ENCODE data around the gene CBLN2. TPM values are rescaled to one million over a fixed set of nuclear protein-coding genes. Genes with fewer than 3 reads are reported as not detected.

The CBLN2 gene
- total RNA-seq (2022): not detected in 2 replicates
- not detected for Bru-seq, nascent RNA
- not detected for BruChase-seq, experiment 1, labeled RNA remaining after a 2-hour chase
- BruChase-seq, experiment 2, labeled RNA remaining after a 6-hour chase: not detected
- long read RNA-seq: 0 reads

- H3K36me3 Mint-ChIP-seq (ENCODE audit: insufficient read depth, unreplicated experiment): no peaks in the 10 kb centered on the region
- H3K4me3 ChIP-seq (ENCODE audit: low read depth, low read length): no peak within 1 kb of the TSS
- H3K27me3 Mint-ChIP-seq (ENCODE audit: insufficient read depth, unreplicated experiment): no peaks in the 10 kb centered on the region
- ChIA-PET POLR2A (no interaction called here), CTCF (no interaction called here)
- no TSS peak for BruUV-seq (replicated peaks)
- no peaks in the 10 kb centered on the region for H3K4me1 Mint-ChIP-seq (ENCODE audit: low read depth, unreplicated experiment)
- DNase-seq: no peak
- H3K4me1 ChIP-seq: no peaks in the 10 kb centered on the region
- no peaks in the 10 kb centered on the region for H3K9me3 Mint-ChIP-seq (ENCODE audit: unreplicated experiment)
- no peaks in the 10 kb centered on the region for H3K36me3 ChIP-seq (ENCODE audit: control insufficient read depth, insufficient read depth, low read length)
- no peaks in the 10 kb centered on the region for H3K27me3 ChIP-seq (replicated peaks; ENCODE audit: control insufficient read depth, insufficient read depth, low read length)
- no peak within 1 kb of the TSS for H3K4me3 Mint-ChIP-seq (ENCODE audit: unreplicated experiment)
- TF ChIP-seq CTCF (IDR thresholded peaks at IDR 0.05; ENCODE audit: insufficient read depth in 1 of 2, low read depth in 1 of 2, low read length in 1 of 2, severe bottlenecking in 1 of 2, unreplicated experiment in 1 of 2): no peak
- H3K27ac Mint-ChIP-seq (ENCODE audit: unreplicated experiment): no peak within 1 kb of the TSS
- H3K9me3 ChIP-seq: no peaks in the 10 kb centered on the region
- intact Hi-C loops (cut with micrococcal nuclease; ENCODE audit: unreplicated experiment): no loop called here
These were observed at the start of gene CBLN2 for GRCh38 chr18:72544092-72544886. TSS of gene CBLN2 (minus strand) at chr18:72544342. CDS start at chr18:72542160, 2,182 bp downstream.

- Mint-ChIP-seq H3K4me1 (ENCODE audit: low read depth, unreplicated experiment) (no peaks in the 10 kb centered on the region), H3K27me3 (ENCODE audit: insufficient read depth, unreplicated experiment) (peaks cover 3% of the 10 kb centered on the region), H3K36me3 (ENCODE audit: insufficient read depth, unreplicated experiment) (no peaks in the 10 kb centered on the region), H3K4me3 (ENCODE audit: unreplicated experiment) (no peak overlapping the region), H3K27ac (ENCODE audit: unreplicated experiment) (no peak overlapping the region), H3K9me3 (ENCODE audit: unreplicated experiment) (no peaks in the 10 kb centered on the region)
- H3K4me1 ChIP-seq: no peaks in the 10 kb centered on the region
- no peak overlapping the region for H3K4me3 ChIP-seq (ENCODE audit: low read depth, low read length)
- TF ChIP-seq CTCF (IDR thresholded peaks at IDR 0.05; ENCODE audit: insufficient read depth in 1 of 2, low read depth in 1 of 2, low read length in 1 of 2, severe bottlenecking in 1 of 2, unreplicated experiment in 1 of 2): no peak
- intact Hi-C loops (cut with micrococcal nuclease; ENCODE audit: unreplicated experiment): no loop called here
- H3K9me3 ChIP-seq: no peaks in the 10 kb centered on the region
- H3K36me3 ChIP-seq (ENCODE audit: control insufficient read depth, insufficient read depth, low read length): no peaks in the 10 kb centered on the region
- POLR2A ChIA-PET: no interaction called here
- CTCF ChIA-PET: no interaction called here
- no TSS peak for BruUV-seq (replicated peaks)
- H3K27me3 ChIP-seq (replicated peaks; ENCODE audit: control insufficient read depth, insufficient read depth, low read length): no peaks in the 10 kb centered on the region
- no peak for DNase-seq
These were observed 44.2 kb upstream of the CBLN2 start for GRCh38 chr18:72588360-72588759.

GRCh38 chr18:72584787-72585186, 40.6 kb upstream of the CBLN2 start:
- H3K27me3 ChIP-seq (replicated peaks; ENCODE audit: control insufficient read depth, insufficient read depth, low read length): no peaks in the 10 kb centered on the region
- CTCF ChIA-PET: no interaction called here

More at GRCh38 chr18:72584787-72585186, 40.6 kb upstream of the CBLN2 start:
- no TSS peak for BruUV-seq (replicated peaks)
- Histone ChIP-seq H3K36me3 (ENCODE audit: control insufficient read depth, insufficient read depth, low read length) (no peaks in the 10 kb centered on the region), H3K4me1 (no peaks in the 10 kb centered on the region), H3K4me3 (ENCODE audit: low read depth, low read length) (no peak overlapping the region), H3K9me3 (no peaks in the 10 kb centered on the region)
- no peak for TF ChIP-seq CTCF (IDR thresholded peaks at IDR 0.05; ENCODE audit: insufficient read depth in 1 of 2, low read depth in 1 of 2, low read length in 1 of 2, severe bottlenecking in 1 of 2, unreplicated experiment in 1 of 2)
- H3K4me1 Mint-ChIP-seq (ENCODE audit: low read depth, unreplicated experiment): no peaks in the 10 kb centered on the region
- no peak overlapping the region for H3K27ac Mint-ChIP-seq (ENCODE audit: unreplicated experiment)
- no peaks in the 10 kb centered on the region for H3K36me3 Mint-ChIP-seq (ENCODE audit: insufficient read depth, unreplicated experiment)
- DNase-seq: no peak
- H3K9me3 Mint-ChIP-seq (ENCODE audit: unreplicated experiment): no peaks in the 10 kb centered on the region
- POLR2A ChIA-PET: no interaction called here
- H3K27me3 Mint-ChIP-seq (ENCODE audit: insufficient read depth, unreplicated experiment): peaks cover 5% of the 10 kb centered on the region
- intact Hi-C loops (cut with micrococcal nuclease; ENCODE audit: unreplicated experiment): no loop called here
- H3K4me3 Mint-ChIP-seq (ENCODE audit: unreplicated experiment): no peak overlapping the region

Measured in Caco-2 (cell line).